WTC11 (cell line): Measurements from ENCODE around the gene PRSS23.

Experiments
- ARID4B ChIP-seq: sonication (generic); formaldehyde crosslinking; IDR thresholded peaks from 2 replicates; pipeline ENCODE4 v1.8.0; 2023; ENCODE audit warnings: missing genetic modification reagents, mild to moderate bottlenecking, borderline replicate concordance
- CBFB ChIP-seq: sonication (generic); formaldehyde crosslinking; IDR thresholded peaks from 2 replicates; pipeline ENCODE4 v1.8.1; 2022; ENCODE audit warnings: mild to moderate bottlenecking, low read depth, missing genetic modification reagents
- CTCF ChIP-seq: fragments of 200-600 bp; IDR thresholded peaks from 2 replicates; pipeline ENCODE4 v1.8.0; 2022; ENCODE audit warnings: antibody characterized with exemption
- ESRRA ChIP-seq: sonication (generic); formaldehyde crosslinking; IDR thresholded peaks from 2 replicates; pipeline ENCODE4 v1.8.1; 2022; ENCODE audit warnings: mild to moderate bottlenecking, missing genetic modification reagents, borderline replicate concordance
- MAX ChIP-seq: sonication (generic); formaldehyde crosslinking; IDR thresholded peaks from 2 replicates; pipeline ENCODE4 v1.8.0; 2022; ENCODE audit warnings: mild to moderate bottlenecking, missing genetic modification reagents
- NR2C2 ChIP-seq: sonication (generic); formaldehyde crosslinking; IDR thresholded peaks from 2 replicates; pipeline ENCODE4 v1.8.0; 2022; ENCODE audit warnings: mild to moderate bottlenecking, missing genetic modification reagents
- PRRX2 ChIP-seq: fragments of 250-450 bp; sonication (Bioruptor Pico); IDR thresholded peaks from 2 replicates; pipeline ENCODE4 v1.8.0; 2021; ENCODE audit warnings: mild to moderate bottlenecking
- SP1 ChIP-seq: sonication (generic); formaldehyde crosslinking; conservative IDR thresholded peaks from 2 replicates; pipeline ENCODE4 v1.8.1; 2022; ENCODE audit warnings: missing genetic modification reagents
- USF1 ChIP-seq: sonication (generic); formaldehyde crosslinking; IDR thresholded peaks from 2 replicates; pipeline ENCODE4 v1.8.0; 2022; ENCODE audit warnings: mild to moderate bottlenecking, missing genetic modification reagents
- ZNF121 ChIP-seq: sonication (generic); formaldehyde crosslinking; IDR thresholded peaks from 2 replicates; pipeline ENCODE4 v1.8.0; 2023; ENCODE audit warnings: missing genetic modification reagents
- ZNF671 ChIP-seq: fragments of 250-450 bp; sonication (Bioruptor Pico); IDR thresholded peaks from 2 replicates; pipeline ENCODE4 v1.8.0; 2021; ENCODE audit warnings: mild to moderate bottlenecking
- TF ChIP-seq, protein P1 (sequence below): sonication (generic); formaldehyde crosslinking; IDR thresholded peaks from 2 replicates; pipeline ENCODE4 v1.8.1; 2023; ENCODE audit warnings: mild to moderate bottlenecking, moderate library complexity, missing genetic modification reagents
- TF ChIP-seq, protein P2 (sequence below): sonication (generic); formaldehyde crosslinking; IDR thresholded peaks from 2 replicates; pipeline ENCODE4 v1.8.0; 2022; ENCODE audit warnings: mild to moderate bottlenecking, missing genetic modification reagents
- TF ChIP-seq, protein P3 (sequence below): fragments of 250-450 bp; sonication (Bioruptor Pico); IDR thresholded peaks from 2 replicates; pipeline ENCODE4 v2.1.2; 2022; ENCODE audit warnings: mild to moderate bottlenecking, moderate library complexity

DNA sequence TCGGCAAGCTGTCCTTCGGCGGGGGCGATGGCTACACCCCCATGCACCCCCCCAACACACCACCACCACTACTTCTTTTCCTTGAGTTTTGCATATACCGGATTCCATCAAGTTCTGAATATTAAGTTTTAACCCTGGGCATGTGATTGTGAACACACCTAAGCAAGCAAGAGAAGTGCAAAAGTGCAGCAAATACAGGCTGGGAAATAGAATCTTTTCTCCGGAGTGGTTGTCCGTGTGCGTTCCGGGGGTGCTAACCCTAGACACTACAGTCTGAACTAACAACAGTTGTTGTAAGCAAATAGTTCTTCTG is 574 bp downstream of the PRSS23 start:
- TF ChIP-seq CTCF = no peak
- TF ChIP-seq ZNF671 (CRISPR knock-in tag) = no peak
- no peak for TF ChIP-seq SP1 (CRISPR knock-in tag)
- TF ChIP-seq, protein P1, sequence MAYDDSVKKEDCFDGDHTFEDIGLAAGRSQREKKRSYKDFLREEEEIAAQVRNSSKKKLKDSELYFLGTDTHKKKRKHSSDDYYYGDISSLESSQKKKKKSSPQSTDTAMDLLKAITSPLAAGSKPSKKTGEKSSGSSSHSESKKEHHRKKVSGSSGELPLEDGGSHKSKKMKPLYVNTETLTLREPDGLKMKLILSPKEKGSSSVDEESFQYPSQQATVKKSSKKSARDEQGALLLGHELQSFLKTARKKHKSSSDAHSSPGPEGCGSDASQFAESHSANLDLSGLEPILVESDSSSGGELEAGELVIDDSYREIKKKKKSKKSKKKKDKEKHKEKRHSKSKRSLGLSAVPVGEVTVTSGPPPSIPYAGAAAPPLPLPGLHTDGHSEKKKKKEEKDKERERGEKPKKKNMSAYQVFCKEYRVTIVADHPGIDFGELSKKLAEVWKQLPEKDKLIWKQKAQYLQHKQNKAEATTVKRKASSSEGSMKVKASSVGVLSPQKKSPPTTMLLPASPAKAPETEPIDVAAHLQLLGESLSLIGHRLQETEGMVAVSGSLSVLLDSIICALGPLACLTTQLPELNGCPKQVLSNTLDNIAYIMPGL (CRISPR knock-in tag) = no peak
- TF ChIP-seq MAX (CRISPR knock-in tag) = no peak
- TF ChIP-seq PRRX2 (CRISPR knock-in tag) = no peak
- TF ChIP-seq, protein P2, sequence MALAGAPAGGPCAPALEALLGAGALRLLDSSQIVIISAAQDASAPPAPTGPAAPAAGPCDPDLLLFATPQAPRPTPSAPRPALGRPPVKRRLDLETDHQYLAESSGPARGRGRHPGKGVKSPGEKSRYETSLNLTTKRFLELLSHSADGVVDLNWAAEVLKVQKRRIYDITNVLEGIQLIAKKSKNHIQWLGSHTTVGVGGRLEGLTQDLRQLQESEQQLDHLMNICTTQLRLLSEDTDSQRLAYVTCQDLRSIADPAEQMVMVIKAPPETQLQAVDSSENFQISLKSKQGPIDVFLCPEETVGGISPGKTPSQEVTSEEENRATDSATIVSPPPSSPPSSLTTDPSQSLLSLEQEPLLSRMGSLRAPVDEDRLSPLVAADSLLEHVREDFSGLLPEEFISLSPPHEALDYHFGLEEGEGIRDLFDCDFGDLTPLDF (CRISPR knock-in tag) = no peak
- TF ChIP-seq NR2C2 = no peak
- TF ChIP-seq ESRRA = no peak
- TF ChIP-seq USF1 (CRISPR knock-in tag) = no peak
- TF ChIP-seq CBFB = no peak
- TF ChIP-seq, protein P3, sequence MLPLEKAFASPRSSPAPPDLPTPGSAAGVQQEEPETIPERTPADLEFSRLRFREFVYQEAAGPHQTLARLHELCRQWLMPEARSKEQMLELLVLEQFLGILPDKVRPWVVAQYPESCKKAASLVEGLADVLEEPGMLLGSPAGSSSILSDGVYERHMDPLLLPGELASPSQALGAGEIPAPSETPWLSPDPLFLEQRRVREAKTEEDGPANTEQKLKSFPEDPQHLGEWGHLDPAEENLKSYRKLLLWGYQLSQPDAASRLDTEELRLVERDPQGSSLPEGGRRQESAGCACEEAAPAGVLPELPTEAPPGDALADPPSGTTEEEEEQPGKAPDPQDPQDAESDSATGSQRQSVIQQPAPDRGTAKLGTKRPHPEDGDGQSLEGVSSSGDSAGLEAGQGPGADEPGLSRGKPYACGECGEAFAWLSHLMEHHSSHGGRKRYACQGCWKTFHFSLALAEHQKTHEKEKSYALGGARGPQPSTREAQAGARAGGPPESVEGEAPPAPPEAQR = no peak
- no peak for TF ChIP-seq ARID4B (CRISPR knock-in tag)
- no peak for TF ChIP-seq ZNF121 (CRISPR knock-in tag)
